MM.1S (cell line): Measurements from ENCODE around the gene KLHL8.

ENCODE experiments used
- DNase-seq: peaks from one replicate; pipeline ENCODE4 v3.0.0-alpha.2; 2015
- H2AFZ ChIP-seq: fragments of 300-600 bp; sonication (generic); 2 replicates; pipeline ENCODE4 v1.6.0; 2016; ENCODE audit warnings: antibody characterized with exemption, low read length
- H3F3A ChIP-seq: fragments of 300-600 bp; sonication (generic); 2 replicates; pipeline ENCODE4 v1.6.1; 2016; ENCODE audit warnings: mild to moderate bottlenecking, antibody characterized with exemption, low read length, moderate library complexity, mixed read lengths; ENCODE audit not compliant: insufficient read depth
- H3K27ac ChIP-seq: fragments of 300-600 bp; sonication (generic); 2 replicates; pipeline ENCODE4 v1.5.1; 2016; ENCODE audit warnings: mild to moderate bottlenecking, low read length
- H3K27me3 ChIP-seq: fragments of 300-600 bp; sonication (generic); replicated peaks from 2 replicates; pipeline ENCODE4 v1.6.0; 2016; ENCODE audit warnings: low read length; ENCODE audit not compliant: insufficient read depth
- H3K36me3 ChIP-seq: fragments of 300-600 bp; sonication (generic); replicated peaks from 2 replicates; pipeline ENCODE4 v1.6.1; 2016; ENCODE audit warnings: mild to moderate bottlenecking, low read length, mixed read lengths; ENCODE audit not compliant: insufficient read depth
- H3K4me1 ChIP-seq: fragments of 300-600 bp; sonication (generic); 2 replicates; pipeline ENCODE4 v1.6.1; 2016; ENCODE audit warnings: low read length, mixed read lengths
- H3K4me2 ChIP-seq: fragments of 300-600 bp; sonication (generic); 2 replicates; pipeline ENCODE4 v1.6.0; 2016; ENCODE audit warnings: low read depth, low read length
- H3K4me3 ChIP-seq: fragments of 300-600 bp; sonication (generic); 2 replicates; pipeline ENCODE4 v1.5.1; 2016; ENCODE audit warnings: low read length, mixed read lengths
- H3K79me2 ChIP-seq: fragments of 300-600 bp; sonication (generic); 2 replicates; pipeline ENCODE4 v1.6.1; 2016; ENCODE audit warnings: mixed run types, low read length, mixed read lengths
- H3K9ac ChIP-seq: fragments of 300-600 bp; sonication (generic); 2 replicates; pipeline ENCODE4 v1.6.1; 2016; ENCODE audit warnings: low read length, mixed read lengths
- H3K9me2 ChIP-seq: fragments of 300-600 bp; sonication (generic); replicated peaks from 2 replicates; pipeline ENCODE4 v1.6.1; 2016; ENCODE audit warnings: mild to moderate bottlenecking, low read length, mixed read lengths; ENCODE audit not compliant: insufficient read depth
- H3K9me3 ChIP-seq: fragments of 300-600 bp; sonication (generic); replicated peaks from 2 replicates; pipeline ENCODE4 v1.6.1; 2016; ENCODE audit warnings: mild to moderate bottlenecking, low read length, mixed read lengths; ENCODE audit not compliant: insufficient read depth
- H4K20me1 ChIP-seq: fragments of 300-600 bp; sonication (generic); 2 replicates; pipeline ENCODE4 v1.6.1; 2016; ENCODE audit warnings: mild to moderate bottlenecking, low read length, moderate library complexity, mixed read lengths; ENCODE audit not compliant: insufficient read depth
- EZH2 ChIP-seq: fragments of 300-600 bp; sonication (generic); optimal IDR thresholded peaks from 2 replicates; pipeline ENCODE3; 2017; ENCODE audit warnings: low read depth, mild to moderate bottlenecking, antibody characterized with exemption, low read length, mixed read lengths
- EZH2phosphoT487 ChIP-seq: fragments of 300-600 bp; sonication (generic); IDR thresholded peaks from 2 replicates; pipeline ENCODE4 v1.6.1; 2018; ENCODE audit warnings: antibody characterized with exemption, low read length
- TF ChIP-seq, protein P1 (sequence below): fragments of 300-600 bp; sonication (generic); IDR thresholded peaks from 2 replicates; pipeline ENCODE4 v1.5.1; 2016; ENCODE audit warnings: antibody characterized with exemption, low read length, mixed read lengths

Gene KLHL8

DNA sequence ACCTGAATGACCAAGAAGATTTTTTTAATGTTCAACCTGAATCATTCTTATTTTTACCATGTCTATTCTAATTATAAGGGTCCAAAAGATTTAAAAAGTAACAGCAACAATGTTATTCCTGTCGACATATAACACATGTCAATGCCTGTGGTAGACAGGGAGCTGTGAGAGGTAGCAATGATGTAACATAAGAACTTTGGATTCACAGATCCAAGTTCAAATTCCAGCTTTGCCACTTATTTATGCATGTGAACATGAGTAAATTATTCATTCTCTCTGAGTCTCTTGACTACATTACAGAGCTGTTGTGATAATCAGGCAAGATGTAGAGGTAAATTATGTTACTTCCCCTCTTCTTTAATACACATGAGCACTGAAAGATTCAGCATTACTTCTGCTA is 54.5 kb downstream of the KLHL8 start:
- no peaks in the 10 kb centered on the region for H3K27me3 ChIP-seq
- H3K4me1 ChIP-seq = no peaks in the 10 kb centered on the region
- no peak overlapping the region for H2AFZ ChIP-seq
- no peak overlapping the region for H3K9ac ChIP-seq
- no peak overlapping the region for H3K4me3 ChIP-seq
- no peak for TF ChIP-seq EZH2
- TF ChIP-seq EZH2phosphoT487 = no peak
- TF ChIP-seq, protein P1, sequence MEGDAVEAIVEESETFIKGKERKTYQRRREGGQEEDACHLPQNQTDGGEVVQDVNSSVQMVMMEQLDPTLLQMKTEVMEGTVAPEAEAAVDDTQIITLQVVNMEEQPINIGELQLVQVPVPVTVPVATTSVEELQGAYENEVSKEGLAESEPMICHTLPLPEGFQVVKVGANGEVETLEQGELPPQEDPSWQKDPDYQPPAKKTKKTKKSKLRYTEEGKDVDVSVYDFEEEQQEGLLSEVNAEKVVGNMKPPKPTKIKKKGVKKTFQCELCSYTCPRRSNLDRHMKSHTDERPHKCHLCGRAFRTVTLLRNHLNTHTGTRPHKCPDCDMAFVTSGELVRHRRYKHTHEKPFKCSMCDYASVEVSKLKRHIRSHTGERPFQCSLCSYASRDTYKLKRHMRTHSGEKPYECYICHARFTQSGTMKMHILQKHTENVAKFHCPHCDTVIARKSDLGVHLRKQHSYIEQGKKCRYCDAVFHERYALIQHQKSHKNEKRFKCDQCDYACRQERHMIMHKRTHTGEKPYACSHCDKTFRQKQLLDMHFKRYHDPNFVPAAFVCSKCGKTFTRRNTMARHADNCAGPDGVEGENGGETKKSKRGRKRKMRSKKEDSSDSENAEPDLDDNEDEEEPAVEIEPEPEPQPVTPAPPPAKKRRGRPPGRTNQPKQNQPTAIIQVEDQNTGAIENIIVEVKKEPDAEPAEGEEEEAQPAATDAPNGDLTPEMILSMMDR = no peak
- H3K79me2 ChIP-seq = no peaks in the 10 kb centered on the region
- no peak overlapping the region for H3K4me2 ChIP-seq
- H3K9me2 ChIP-seq = no peaks in the 10 kb centered on the region
- no peak for DNase-seq
- no peaks in the 10 kb centered on the region for H4K20me1 ChIP-seq
- no peaks in the 10 kb centered on the region for H3K36me3 ChIP-seq
- no peak overlapping the region for H3K27ac ChIP-seq
- H3K9me3 ChIP-seq = no peaks in the 10 kb centered on the region
- no peaks in the 10 kb centered on the region for H3F3A ChIP-seq

DNA sequence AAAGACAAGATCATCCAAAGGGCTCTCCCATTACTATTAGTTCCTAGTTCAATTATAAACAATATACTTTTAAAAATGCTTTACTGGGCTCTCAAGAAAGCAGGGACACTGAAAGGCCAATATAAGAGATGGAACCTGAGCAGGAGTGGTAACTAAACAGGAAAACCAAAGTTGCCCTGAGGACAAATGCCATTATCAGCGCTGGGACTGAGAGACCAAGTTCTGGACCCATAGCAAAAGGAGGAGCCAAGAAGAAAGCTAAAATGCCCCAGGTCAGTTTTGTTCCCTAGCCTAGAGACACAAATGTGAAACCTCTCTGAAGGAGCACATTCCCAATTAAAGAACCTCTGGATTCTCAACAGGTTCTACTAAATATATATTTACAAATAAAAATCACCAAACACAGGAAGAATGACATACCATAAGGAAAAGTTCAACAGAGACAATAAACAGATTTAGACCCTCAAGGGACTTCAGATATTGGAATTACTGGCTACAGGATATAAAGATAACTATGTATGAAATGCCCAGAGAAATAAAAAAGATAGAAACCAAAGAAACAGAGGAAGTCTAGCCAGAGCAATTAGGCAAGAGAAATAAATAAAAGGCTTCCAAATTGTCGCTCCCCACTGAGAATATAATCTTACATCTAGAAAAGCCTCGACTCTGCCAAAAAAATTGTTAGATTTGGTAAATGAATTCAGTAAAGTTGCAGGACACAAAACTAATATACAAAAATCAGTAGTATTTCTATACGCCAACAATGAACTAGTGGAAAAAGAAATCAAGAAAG is 67.1 kb downstream of the KLHL8 start:
- TF ChIP-seq EZH2 (no peak), EZH2phosphoT487 (no peak)
- TF ChIP-seq, protein P1 = no peak
- no peaks in the 10 kb centered on the region for H3K27me3 ChIP-seq
- H2AFZ ChIP-seq = no peak overlapping the region

DNA sequence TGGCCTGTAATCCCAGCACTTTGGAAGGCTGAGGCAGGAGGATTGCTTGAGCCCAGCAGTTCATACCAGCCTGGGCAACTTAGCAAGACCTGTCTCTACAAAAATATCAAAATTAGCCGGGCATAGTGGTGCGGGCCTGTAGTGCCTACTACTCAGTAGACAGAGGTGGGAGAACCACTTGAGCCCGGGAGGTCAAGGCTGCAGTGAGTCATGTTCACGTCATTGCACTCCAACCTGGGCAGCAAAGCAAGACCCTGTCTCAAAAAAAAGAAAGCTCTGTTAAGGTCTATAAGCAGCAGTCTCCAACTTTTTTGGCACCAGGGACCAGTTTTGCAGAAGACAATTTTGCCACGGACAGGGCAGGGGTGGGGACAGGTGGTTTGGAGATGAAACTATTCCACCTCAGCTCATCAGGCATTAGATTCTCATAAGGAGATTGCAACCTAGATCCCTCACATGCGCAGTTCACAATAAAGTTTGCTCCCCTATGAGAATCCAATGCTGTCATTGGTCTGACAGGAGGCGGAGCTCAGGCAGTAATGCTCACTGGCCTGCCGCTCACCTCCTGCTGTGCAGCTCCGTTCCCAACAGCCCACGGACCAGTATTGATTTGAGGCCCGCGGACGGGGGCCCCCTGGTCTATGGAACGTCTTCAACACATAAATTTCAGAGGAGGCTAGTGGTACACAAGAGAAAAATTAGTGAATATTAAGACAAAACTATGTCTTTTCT is 67.9 kb downstream of the KLHL8 start:
- DNase-seq = no peak
- Histone ChIP-seq H3K27me3 (no peaks in the 10 kb centered on the region), H3K9me3 (no peaks in the 10 kb centered on the region), H3K4me1 (no peaks in the 10 kb centered on the region), H3K4me3 (no peak overlapping the region), H3K36me3 (no peaks in the 10 kb centered on the region), H3K27ac (no peak overlapping the region), H4K20me1 (no peaks in the 10 kb centered on the region), H3F3A (no peaks in the 10 kb centered on the region), H3K9ac (no peak overlapping the region), H3K4me2 (no peak overlapping the region), H3K9me2 (no peaks in the 10 kb centered on the region), H3K79me2 (no peaks in the 10 kb centered on the region), H2AFZ (no peak overlapping the region)
- TF ChIP-seq EZH2 = no peak
- TF ChIP-seq EZH2phosphoT487 = no peak
- TF ChIP-seq, protein P1 = no peak

More for the DNA sequence above, 67.1 kb downstream of the KLHL8 start:
- Histone ChIP-seq H3K9ac (no peak overlapping the region), H3K4me3 (no peak overlapping the region), H3K4me2 (no peak overlapping the region), H4K20me1 (no peaks in the 10 kb centered on the region), H3K79me2 (no peaks in the 10 kb centered on the region), H3F3A (no peaks in the 10 kb centered on the region), H3K4me1 (no peaks in the 10 kb centered on the region), H3K9me2 (no peaks in the 10 kb centered on the region), H3K36me3 (no peaks in the 10 kb centered on the region), H3K27ac (no peak overlapping the region), H3K9me3 (no peaks in the 10 kb centered on the region)
- no peak for DNase-seq
